IPS DF 6.9 (cell line): ENCODE measurements around the gene CCDC12.
A peak's percentile ranks its signal among the peaks of the same experiment; 100 is the strongest.

Source experiments
- DNase-seq: peaks from one replicate; pipeline ENCODE4 v3.0.0-alpha.2; 2013; ENCODE audit warnings: low read depth, low spot score
- H3K27ac ChIP-seq: one replicate; pipeline ENCODE4 v1.5.1; 2013; ENCODE audit warnings: low read length, control low read depth
- H3K27me3 ChIP-seq: 2 replicates; pipeline ENCODE4 v1.6.1; 2013; ENCODE audit warnings: mild to moderate bottlenecking, low read length; ENCODE audit not compliant: control insufficient read depth, insufficient read depth
- H3K36me3 ChIP-seq: 2 replicates; pipeline ENCODE4 v1.6.1; 2013; ENCODE audit warnings: low read length; ENCODE audit not compliant: control insufficient read depth, insufficient read depth
- H3K4me1 ChIP-seq: 2 replicates; pipeline ENCODE4 v1.6.1; 2013; ENCODE audit warnings: low read length; ENCODE audit not compliant: control insufficient read depth, insufficient read depth
- H3K4me3 ChIP-seq: 2 replicates; pipeline ENCODE4 v1.5.1; 2013; ENCODE audit warnings: mild to moderate bottlenecking, low read length
- H3K9me3 ChIP-seq: 2 replicates; pipeline ENCODE4 v1.6.1; 2013; ENCODE audit warnings: low read length, inconsistent platforms; ENCODE audit not compliant: control insufficient read depth, insufficient read depth
- WGBS: extraction: QIAGEN DNeasy Blood & Tissue Kit; methylation state at CpG from one replicate; pipeline ENCODE4 v1.1.7; 2013; ENCODE audit warnings: mixed read lengths, missing lambda C conversion rate; ENCODE audit not compliant: insufficient read length, insufficient coverage; 5-methylcytosine and 5-hydroxymethylcytosine counted together

CCDC12 gene

GRCh38 chr3:47014036-47014435, 37.5 kb upstream of the CCDC12 start:
- DNase-seq, result no peak
- Histone ChIP-seq H3K27ac (no peak overlapping the region), H3K4me3 (no peak overlapping the region), H3K4me1 (peaks cover 5% of the 10 kb centered on the region; the same call in 1 of the 2 replicates), H3K9me3 (no peaks in the 10 kb centered on the region), H3K27me3 (no peaks in the 10 kb centered on the region), H3K36me3 (no peaks in the 10 kb centered on the region; the same call in 1 of the 2 replicates)

GRCh38 chr3:47013231-47013630, 36.7 kb upstream of the CCDC12 start:
- Histone ChIP-seq H3K4me1 (peaks cover 6% of the 10 kb centered on the region; the same call in 1 of the 2 replicates), H3K27ac (no peak overlapping the region), H3K4me3 (no peak overlapping the region), H3K9me3 (no peaks in the 10 kb centered on the region), H3K27me3 (no peaks in the 10 kb centered on the region), H3K36me3 (no peaks in the 10 kb centered on the region; the same call in 1 of the 2 replicates)
- WGBS, result no CpG with 5 or more reads among the region's 3 CpGs
- DNase-seq, result no peak

- no peaks in the 10 kb centered on the region for H3K27me3 ChIP-seq
- no peak overlapping the region for H3K4me3 ChIP-seq
- no CpG with 5 or more reads among the region's 10 CpGs for WGBS
- H3K27ac ChIP-seq, result no peak overlapping the region
- DNase-seq, result no peak
- no peaks in the 10 kb centered on the region; the same call in none of the 2 replicates for H3K36me3 ChIP-seq
- peaks cover 6% of the 10 kb centered on the region; the same call in 1 of the 2 replicates for H3K4me1 ChIP-seq
- H3K9me3 ChIP-seq, result no peaks in the 10 kb centered on the region
Measured at GRCh38 chr3:47012342-47013230, 36.0 kb upstream of the CCDC12 start.

GRCh38 chr3:47011371-47011770, 34.8 kb upstream of the CCDC12 start:
- no CpG with 5 or more reads among the region's 6 CpGs for WGBS
- Histone ChIP-seq H3K27me3 (no peaks in the 10 kb centered on the region), H3K4me3 (no peak overlapping the region), H3K36me3 (peaks cover 3% of the 10 kb centered on the region; the same call in 1 of the 2 replicates), H3K27ac (no peak overlapping the region), H3K4me1 (peaks cover 6% of the 10 kb centered on the region; the same call in 1 of the 2 replicates), H3K9me3 (no peaks in the 10 kb centered on the region)
- no peak for DNase-seq

GRCh38 chr3:47010910-47011309, 34.4 kb upstream of the CCDC12 start:
- peaks cover 6% of the 10 kb centered on the region for H3K36me3 ChIP-seq
- no CpG with 5 or more reads among the region's 5 CpGs for WGBS
- no peak for DNase-seq
- no peak overlapping the region for H3K4me3 ChIP-seq
- no peaks in the 10 kb centered on the region for H3K9me3 ChIP-seq
- H3K27ac ChIP-seq, result no peak overlapping the region
- H3K27me3 ChIP-seq, result no peaks in the 10 kb centered on the region
- peaks cover 6% of the 10 kb centered on the region; the same call in 1 of the 2 replicates for H3K4me1 ChIP-seq

- Histone ChIP-seq H3K27ac (no peak overlapping the region), H3K27me3 (no peaks in the 10 kb centered on the region), H3K4me3 (peak overlapping the region; percentile 6; the same call in 1 of the 2 replicates), H3K9me3 (no peaks in the 10 kb centered on the region), H3K4me1 (peaks cover 6% of the 10 kb centered on the region; the same call in 1 of the 2 replicates), H3K36me3 (peaks cover 12% of the 10 kb centered on the region)
- DNase-seq, result no peak
- WGBS, result no CpG with 5 or more reads among the region's 23 CpGs
Measured at GRCh38 chr3:47010111-47010712, 33.7 kb upstream of the CCDC12 start.

GRCh38 chr3:47009225-47010110, 32.9 kb upstream of the CCDC12 start:
- H3K9me3 ChIP-seq, result no peaks in the 10 kb centered on the region
- no peak for DNase-seq
- WGBS, result no CpG with 5 or more reads among the region's 85 CpGs
- peaks cover 6% of the 10 kb centered on the region; the same call in 1 of the 2 replicates for H3K4me1 ChIP-seq
- H3K27me3 ChIP-seq, result no peaks in the 10 kb centered on the region
- peak overlapping the region; percentile 55; the same call in 1 of the 2 replicates for H3K4me3 ChIP-seq
- peaks cover 13% of the 10 kb centered on the region for H3K36me3 ChIP-seq
- H3K27ac ChIP-seq, result no peak overlapping the region

- H3K4me3 ChIP-seq, result peak overlapping the region; percentile 55; the same call in 1 of the 2 replicates
- no peak overlapping the region for H3K27ac ChIP-seq
- peaks cover 17% of the 10 kb centered on the region for H3K36me3 ChIP-seq
- no peaks in the 10 kb centered on the region for H3K9me3 ChIP-seq
- WGBS, result no CpG with 5 or more reads among the region's 23 CpGs
- no peak for DNase-seq
- H3K4me1 ChIP-seq, result peaks cover 6% of the 10 kb centered on the region; the same call in 1 of the 2 replicates
- H3K27me3 ChIP-seq, result no peaks in the 10 kb centered on the region
Measured at GRCh38 chr3:47008851-47009224, 32.3 kb upstream of the CCDC12 start.

- H3K27me3 ChIP-seq, result no peaks in the 10 kb centered on the region
- no peak overlapping the region for H3K4me3 ChIP-seq
- no peak overlapping the region for H3K27ac ChIP-seq
- H3K36me3 ChIP-seq, result peaks cover 20% of the 10 kb centered on the region
- no CpG with 5 or more reads among the region's 13 CpGs for WGBS
- no peaks in the 10 kb centered on the region for H3K9me3 ChIP-seq
- H3K4me1 ChIP-seq, result peaks cover 6% of the 10 kb centered on the region; the same call in 1 of the 2 replicates
- no peak for DNase-seq
Measured at GRCh38 chr3:47008234-47008796, 31.8 kb upstream of the CCDC12 start.
